NCI-H526 treated with DMSO at 0.1 percent for 48 hours (cell line): ENCODE data around the gene ZCCHC24.

Source experiments
- DNase-seq: peaks from one replicate; lab custom pipeline; 2025; lab: John Stamatoyannopoulos, UW

Gene ZCCHC24

DNA sequence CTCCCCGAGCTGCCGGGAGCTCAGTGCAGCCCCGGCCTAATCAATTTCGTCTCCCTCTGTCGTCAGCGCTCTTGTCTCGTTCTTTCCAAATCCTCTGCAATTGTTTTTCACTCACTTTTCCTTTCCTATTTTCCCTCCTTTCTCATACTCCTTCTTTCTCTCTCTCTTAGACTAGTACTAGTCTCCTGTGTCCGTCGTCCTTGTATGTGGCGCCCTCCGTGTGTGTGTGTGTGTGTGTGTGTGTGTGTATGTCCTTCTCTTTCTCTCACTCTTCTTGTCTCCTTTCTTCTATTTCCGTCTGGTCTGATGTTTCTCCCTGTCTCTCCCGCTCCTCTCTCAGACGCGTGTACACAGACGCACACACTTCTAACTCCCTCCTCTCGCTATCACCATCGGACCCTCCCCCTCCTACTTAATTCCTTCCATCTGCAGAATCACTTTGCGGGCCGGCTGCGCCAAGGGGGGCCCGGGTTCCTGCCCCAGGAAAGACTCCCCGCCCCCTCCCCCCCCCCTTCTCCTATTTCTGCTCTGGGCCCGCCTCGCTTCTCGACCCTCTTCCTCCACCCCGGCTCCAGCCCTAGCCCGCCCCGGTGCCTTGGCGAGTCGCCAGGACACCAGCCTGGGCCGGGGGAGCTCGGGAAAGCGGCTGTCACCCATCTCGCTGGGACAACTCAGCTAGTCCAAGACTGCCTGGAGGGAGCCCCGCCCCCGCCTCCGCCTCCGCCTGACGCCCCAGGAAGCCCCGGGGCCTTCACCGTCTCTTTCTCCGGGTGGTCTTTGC lies 743 bp upstream of the ZCCHC24 start:
- peak; percentile 27 for DNase-seq

DNA sequence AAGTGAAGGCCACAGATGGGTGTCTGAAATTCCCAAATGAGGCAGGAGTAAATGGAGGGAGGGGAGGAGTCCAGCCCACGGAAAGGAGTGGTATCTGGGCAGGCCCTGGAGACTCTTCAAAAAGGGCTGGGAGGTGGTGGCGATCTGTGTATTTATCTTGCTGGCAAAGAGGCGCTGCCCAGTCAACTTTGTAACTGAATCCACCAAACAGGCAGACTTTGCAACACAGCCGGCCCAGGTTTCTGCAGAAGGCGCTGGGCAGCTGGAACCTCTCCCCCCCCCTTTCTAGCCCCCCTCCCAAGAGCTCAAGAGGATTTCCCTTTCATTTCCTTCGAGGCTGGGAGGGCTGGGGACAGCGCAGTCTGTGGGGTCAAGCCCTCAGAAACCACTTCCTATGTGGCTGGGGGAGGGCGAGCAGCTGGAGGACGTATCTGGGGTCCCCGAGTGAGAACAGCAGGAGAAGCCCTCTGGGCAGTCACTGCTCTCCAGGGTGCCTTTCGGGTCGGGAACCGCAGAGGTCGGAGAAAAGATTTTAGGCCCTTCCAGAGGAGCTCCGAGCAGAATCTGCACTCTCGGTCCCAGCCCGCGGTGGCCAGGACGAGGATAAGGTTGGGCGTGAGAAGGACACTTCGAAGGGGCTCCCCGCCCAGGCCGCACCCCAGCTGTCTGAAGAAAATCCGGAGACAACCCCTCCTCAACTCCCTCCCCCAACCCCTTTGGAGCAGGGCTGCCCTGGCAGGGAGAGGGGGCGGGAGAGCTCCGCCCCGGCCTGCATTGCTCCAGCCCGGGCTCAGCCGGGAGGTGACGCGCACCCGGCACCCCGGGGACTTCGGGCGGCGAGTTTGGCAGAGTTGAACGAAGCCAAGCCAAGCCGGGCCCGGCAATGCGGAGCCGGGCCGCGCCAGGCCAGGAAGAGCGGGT lies 965 bp downstream of the ZCCHC24 start:
- DNase-seq = no peak

- DNase-seq = no peak
These were observed 1.9 kb downstream of the ZCCHC24 start for GRCh38 chr10:79443338-79444198.

GRCh38 chr10:79442171-79443040 lies 3.0 kb downstream of the ZCCHC24 start:
- no peak for DNase-seq

DNA sequence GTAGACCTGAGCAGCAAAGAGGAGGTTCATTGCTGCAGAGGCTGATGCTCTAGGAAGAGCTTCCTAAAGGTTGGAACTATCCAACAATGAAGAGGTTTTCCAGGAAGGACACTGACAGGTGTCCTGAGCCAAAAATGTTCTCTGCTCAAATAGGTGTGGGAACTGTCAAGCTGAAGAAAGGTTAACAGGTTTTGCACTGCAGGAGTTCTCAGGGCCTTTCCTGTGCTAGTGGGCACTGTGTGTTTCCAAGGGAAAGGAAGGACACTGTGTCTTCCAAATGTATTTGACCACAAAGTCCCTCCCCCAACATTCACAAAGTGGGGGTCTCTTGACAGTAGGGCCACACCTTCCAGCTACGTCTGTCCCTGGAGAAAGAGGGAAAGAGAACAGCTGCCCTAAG lies 4.0 kb downstream of the ZCCHC24 start:
- no peak for DNase-seq

DNA sequence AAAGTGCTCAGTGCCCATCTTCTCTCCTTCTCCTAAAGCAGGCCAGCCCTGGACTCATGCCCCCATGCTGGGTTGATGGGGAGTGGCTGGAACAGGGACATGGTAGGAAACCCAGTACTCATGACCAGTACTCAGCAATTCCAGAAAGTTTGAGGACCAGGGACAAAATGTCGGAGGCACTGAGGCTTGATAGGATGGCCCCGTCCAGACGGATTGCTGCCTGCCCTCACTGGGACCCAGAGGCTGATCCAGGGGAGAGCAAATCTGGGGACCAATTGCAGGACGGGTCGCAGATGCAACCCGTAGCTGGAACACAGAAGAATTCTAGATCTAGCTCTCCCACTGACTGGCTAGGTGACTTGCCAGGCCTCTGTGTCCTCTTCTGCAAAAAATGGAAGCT lies 5.1 kb downstream of the ZCCHC24 start:
- DNase-seq = no peak

- no peak for DNase-seq
These were observed 6.7 kb downstream of the ZCCHC24 start for GRCh38 chr10:79438699-79439085.

DNA sequence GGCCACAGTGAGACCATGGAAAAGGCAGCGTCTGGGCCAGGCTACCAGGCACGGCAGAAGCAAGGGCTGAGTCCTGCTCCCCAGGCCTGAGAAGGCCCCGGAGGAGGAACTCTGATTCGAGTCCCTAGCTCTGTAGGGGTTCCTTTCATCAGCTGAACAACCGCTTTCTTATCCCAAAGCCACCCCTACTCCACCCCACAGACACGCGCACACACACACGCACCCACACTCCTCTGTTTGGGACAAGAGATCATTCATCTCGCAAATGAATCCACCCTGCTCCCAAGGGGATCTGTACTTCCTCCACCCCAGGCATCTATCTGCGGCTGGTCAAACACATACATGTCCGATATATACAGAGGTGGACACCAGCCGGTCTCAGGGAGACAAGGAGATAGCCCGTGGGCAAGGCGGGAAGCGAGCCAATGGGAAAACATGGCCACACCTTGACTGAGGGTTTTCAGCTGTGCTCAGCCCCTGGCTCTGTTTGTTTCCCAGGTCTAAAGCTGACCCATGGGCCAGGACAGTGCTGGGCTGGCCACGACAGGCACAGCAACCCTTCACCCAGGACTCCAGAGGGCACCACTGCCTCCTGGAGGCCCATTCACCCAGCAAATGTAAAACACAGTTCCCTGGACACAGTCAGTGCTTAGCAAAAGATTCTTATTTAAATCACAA lies 7.3 kb downstream of the ZCCHC24 start:
- no peak for DNase-seq

GRCh38 chr10:79437111-79437814 lies 8.2 kb downstream of the ZCCHC24 start:
- DNase-seq = no peak

DNA sequence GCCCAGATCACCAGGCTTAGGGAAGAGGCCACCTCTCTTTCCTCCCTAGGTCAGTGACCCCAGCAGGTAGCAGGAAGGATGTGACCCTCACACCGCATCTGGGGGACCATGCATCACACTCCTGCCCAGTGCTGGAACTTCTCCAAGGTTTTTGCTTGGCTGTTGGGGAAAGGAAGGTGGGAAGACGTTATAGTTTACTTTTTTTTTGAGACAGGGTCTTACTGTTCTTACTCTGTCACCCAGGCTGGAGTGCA lies 8.6 kb downstream of the ZCCHC24 start:
- DNase-seq = no peak

GRCh38 chr10:79436066-79436849 lies 9.2 kb downstream of the ZCCHC24 start:
- DNase-seq = no peak

GRCh38 chr10:79435271-79436065 lies 10.0 kb downstream of the ZCCHC24 start:
- DNase-seq = no peak

GRCh38 chr10:79434821-79435251 lies 10.6 kb downstream of the ZCCHC24 start:
- DNase-seq = no peak

GRCh38 chr10:79434223-79434687 lies 11.2 kb downstream of the ZCCHC24 start:
- DNase-seq = no peak

DNA sequence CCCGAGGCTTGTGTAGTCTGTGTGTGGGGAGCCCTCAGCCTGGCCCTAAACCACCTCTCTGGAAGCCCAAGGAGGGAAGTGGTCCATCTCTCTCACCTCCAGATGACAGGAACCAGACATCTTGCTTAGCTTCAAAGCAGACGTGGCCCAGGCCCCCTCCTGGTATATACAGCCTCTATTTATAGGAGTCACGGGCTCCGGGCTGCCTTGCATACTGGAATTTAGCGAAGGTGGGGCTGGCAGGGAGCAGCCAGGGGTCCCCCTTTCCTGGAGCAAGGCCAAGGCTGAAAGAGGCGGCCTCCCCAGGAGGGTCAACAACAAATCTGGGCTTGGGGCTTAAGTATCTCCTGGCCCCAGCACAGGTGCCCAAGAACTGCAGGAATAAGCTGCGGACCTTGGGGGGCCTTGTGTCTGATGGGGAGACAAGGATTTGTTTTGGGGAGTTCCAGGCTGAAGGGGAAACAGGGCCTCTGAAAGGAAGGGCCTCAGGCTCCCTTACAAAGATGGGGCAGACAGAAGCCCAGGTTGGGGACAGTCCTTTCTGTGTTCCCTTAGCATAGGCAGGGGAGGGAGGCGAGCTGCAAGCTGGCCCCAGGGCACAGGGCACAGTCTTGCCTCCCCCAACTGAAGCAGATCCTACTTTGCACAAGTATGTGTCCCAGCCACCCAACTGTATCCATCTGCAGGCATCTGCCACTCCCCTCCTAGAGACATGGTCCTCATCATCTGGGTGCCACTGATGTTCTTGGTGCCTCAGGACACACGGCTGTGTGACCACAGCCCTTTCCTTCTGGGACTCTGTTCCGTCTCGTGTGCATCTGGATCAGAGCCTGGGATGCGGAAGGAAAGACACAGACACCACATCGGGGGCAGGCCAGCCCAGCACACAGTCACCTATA lies 11.9 kb downstream of the ZCCHC24 start:
- no peak for DNase-seq

DNA sequence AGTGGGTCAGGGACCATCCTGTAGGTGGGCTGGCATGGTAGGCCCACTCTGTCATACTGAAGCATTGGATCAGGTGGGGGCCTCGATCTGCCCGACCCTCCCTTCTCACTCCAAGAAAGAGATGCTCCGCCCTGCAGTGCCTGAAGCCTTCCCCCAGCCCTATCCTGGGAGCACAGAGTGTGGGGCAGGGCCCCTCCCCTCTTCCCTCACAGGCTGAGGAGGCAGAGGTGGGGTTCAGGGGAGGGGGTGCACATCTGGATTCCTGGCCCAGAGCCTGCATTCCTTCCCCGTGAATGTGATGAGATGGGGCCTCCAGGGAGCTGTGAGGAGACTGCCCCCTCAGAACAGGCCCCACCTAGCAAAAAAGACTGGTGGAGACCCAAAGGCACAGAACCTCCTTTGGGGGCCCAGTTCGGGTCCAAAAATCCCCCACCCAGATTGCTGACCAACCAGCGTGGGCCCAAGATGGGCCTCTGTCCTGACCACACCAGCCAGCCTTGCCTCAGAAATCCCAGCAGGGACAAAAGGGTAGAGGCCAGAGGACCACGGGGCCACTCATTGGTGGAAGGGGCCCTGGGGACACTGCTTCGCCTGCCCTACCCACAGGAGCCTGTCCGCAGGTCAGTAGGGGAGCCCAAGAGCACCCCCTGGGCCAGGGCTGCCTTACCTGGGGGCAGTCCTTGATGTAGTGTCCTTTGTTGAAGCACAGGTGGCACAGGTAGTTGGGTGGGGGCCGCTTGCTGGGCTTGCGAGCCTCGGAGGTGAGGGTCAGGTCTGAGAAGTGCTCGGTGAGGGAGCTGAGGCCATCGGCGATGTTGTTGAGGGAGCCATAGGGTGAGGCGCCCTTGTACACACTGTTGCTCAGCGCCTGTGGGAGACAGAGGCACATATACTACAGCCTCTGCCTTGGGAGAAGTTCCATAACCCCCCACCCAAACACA lies 13.3 kb downstream of the ZCCHC24 start:
- no peak for DNase-seq
